ENCODE results near the gene ALDH1A2.

ALDH1A2 gene

GRCh38 chr15:57948351-57949289, 116.9 kb downstream of the ALDH1A2 start:
- Histone ChIP-seq H3K23ac (ENCODE audit: low read depth, low read length, poor library complexity) (no peak overlapping the region), H3K79me1 (ENCODE audit: low read depth, low read length) (no peaks in the 10 kb centered on the region), H3K4me2 (ENCODE audit: insufficient read depth, low read length, poor library complexity, severe bottlenecking) (no peak overlapping the region), H3K9me3 (replicated peaks in 1 of 2; ENCODE audit: control insufficient read depth in 2 of 2, insufficient read depth in 1 of 2, low read depth in 1 of 2, low read length in 2 of 2) (no peaks in the 10 kb centered on the region), H2AFZ (ENCODE audit: low read length) (no peak overlapping the region), H2BK120ac (ENCODE audit: low read depth, low read length) (no peak overlapping the region), H4K91ac (ENCODE audit: low read depth, low read length, poor library complexity) (no peak overlapping the region), H2BK5ac (ENCODE audit: low read length) (no peak overlapping the region), H3K18ac (ENCODE audit: low read length) (no peak overlapping the region), H3K27me3 (ENCODE audit: control insufficient read depth in 3 of 3, insufficient read depth in 3 of 3, low read depth in 1 of 3, low read length in 3 of 3) (peaks cover 0 to 2% (median 0%) of the 10 kb centered on the region in 3 experiments), H3K4me3 (ENCODE audit: low read length in 2 of 2) (no peak overlapping the region), H2AK5ac (ENCODE audit: low read depth, low read length) (no peak overlapping the region), H3K4me1 (ENCODE audit: control insufficient read depth in 2 of 2, insufficient read depth in 1 of 2, low read depth in 1 of 2, low read length in 2 of 2) (no peaks in the 10 kb centered on the region), H3K14ac (ENCODE audit: low read length) (no peak overlapping the region), H3K36me3 (replicated peaks in 1 of 2; ENCODE audit: control insufficient read depth in 2 of 2, insufficient read depth in 2 of 2, low read length in 2 of 2) (no peaks in the 10 kb centered on the region), H2BK12ac (ENCODE audit: low read length) (no peak overlapping the region), H3K4ac (ENCODE audit: low read length) (no peak overlapping the region), H2BK15ac (ENCODE audit: low read length) (no peak overlapping the region), H3K9ac (ENCODE audit: low read depth, low read length, poor library complexity) (no peak overlapping the region), H4K8ac (ENCODE audit: low read depth, low read length) (no peak overlapping the region), H3K27ac (replicated peaks; ENCODE audit: low read length) (no peak overlapping the region)
- no peak for DNase-seq (ENCODE audit: low spot score)
- WGBS, 2 donors (ENCODE audit: extremely low coverage in 2 of 2, insufficient read length in 2 of 2, insufficient replicate concordance in 1 of 2): no CpG with 5 or more reads among the region's 9 CpGs

- peaks cover 0 to 2% (median 0%) of the 10 kb centered on the region in 3 experiments for H3K27me3 ChIP-seq (ENCODE audit: control insufficient read depth in 3 of 3, insufficient read depth in 3 of 3, low read depth in 1 of 3, low read length in 3 of 3)
- H3K14ac ChIP-seq (ENCODE audit: low read length): no peak overlapping the region
- H2BK15ac ChIP-seq (ENCODE audit: low read length): no peak overlapping the region
- H3K4me1 ChIP-seq (ENCODE audit: control insufficient read depth in 2 of 2, insufficient read depth in 1 of 2, low read depth in 1 of 2, low read length in 2 of 2): no peaks in the 10 kb centered on the region
- no peak overlapping the region for H2AFZ ChIP-seq (ENCODE audit: low read length)
- no peak overlapping the region for H3K18ac ChIP-seq (ENCODE audit: low read length)
- H3K9me3 ChIP-seq (replicated peaks in 1 of 2; ENCODE audit: control insufficient read depth in 2 of 2, insufficient read depth in 1 of 2, low read depth in 1 of 2, low read length in 2 of 2): no peaks in the 10 kb centered on the region
- H3K36me3 ChIP-seq (replicated peaks in 1 of 2; ENCODE audit: control insufficient read depth in 2 of 2, insufficient read depth in 2 of 2, low read length in 2 of 2): no peaks in the 10 kb centered on the region
- H2BK120ac ChIP-seq (ENCODE audit: low read depth, low read length): no peak overlapping the region
- H2BK12ac ChIP-seq (ENCODE audit: low read length): no peak overlapping the region
- DNase-seq (ENCODE audit: low spot score): no peak
- H4K8ac ChIP-seq (ENCODE audit: low read depth, low read length): no peak overlapping the region
- no peak overlapping the region for H3K4me3 ChIP-seq (ENCODE audit: low read length in 2 of 2)
- no peak overlapping the region for H2AK5ac ChIP-seq (ENCODE audit: low read depth, low read length)
- no peaks in the 10 kb centered on the region for H3K79me1 ChIP-seq (ENCODE audit: low read depth, low read length)
- H2BK5ac ChIP-seq (ENCODE audit: low read length): no peak overlapping the region
- H3K4me2 ChIP-seq (ENCODE audit: insufficient read depth, low read length, poor library complexity, severe bottlenecking): no peak overlapping the region
- H3K27ac ChIP-seq (replicated peaks; ENCODE audit: low read length): no peak overlapping the region
- no peak overlapping the region for H3K23ac ChIP-seq (ENCODE audit: low read depth, low read length, poor library complexity)
- no peak overlapping the region for H3K9ac ChIP-seq (ENCODE audit: low read depth, low read length, poor library complexity)
- H4K91ac ChIP-seq (ENCODE audit: low read depth, low read length, poor library complexity): no peak overlapping the region
- H3K4ac ChIP-seq (ENCODE audit: low read length): no peak overlapping the region
- no CpG with 5 or more reads among the region's 3 CpGs for WGBS, 2 donors (ENCODE audit: extremely low coverage in 2 of 2, insufficient read length in 2 of 2, insufficient replicate concordance in 1 of 2)
Observed at GRCh38 chr15:57947781-57948180, 117.7 kb downstream of the ALDH1A2 start.

GRCh38 chr15:57947282-57947681, 118.2 kb downstream of the ALDH1A2 start:
- peak overlapping the region in 1 of 2 donors; percentile 31 for H3K4me3 ChIP-seq (ENCODE audit: low read length in 2 of 2)
- no peak overlapping the region for H3K23ac ChIP-seq (ENCODE audit: low read depth, low read length, poor library complexity)
- no peak overlapping the region for H3K9ac ChIP-seq (ENCODE audit: low read depth, low read length, poor library complexity)
- no peak overlapping the region for H4K91ac ChIP-seq (ENCODE audit: low read depth, low read length, poor library complexity)
- no peak overlapping the region for H4K8ac ChIP-seq (ENCODE audit: low read depth, low read length)
- no peak overlapping the region for H2BK120ac ChIP-seq (ENCODE audit: low read depth, low read length)
- no peak overlapping the region for H3K27ac ChIP-seq (replicated peaks; ENCODE audit: low read length)
- H3K4me2 ChIP-seq (ENCODE audit: insufficient read depth, low read length, poor library complexity, severe bottlenecking): no peak overlapping the region
- no peak overlapping the region for H2BK15ac ChIP-seq (ENCODE audit: low read length)
- DNase-seq (ENCODE audit: low spot score): no peak
- no peak overlapping the region for H3K4ac ChIP-seq (ENCODE audit: low read length)
- no peaks in the 10 kb centered on the region for H3K4me1 ChIP-seq (ENCODE audit: control insufficient read depth in 2 of 2, insufficient read depth in 1 of 2, low read depth in 1 of 2, low read length in 2 of 2)
- no peak overlapping the region for H2BK5ac ChIP-seq (ENCODE audit: low read length)
- peaks cover 0 to 2% (median 0%) of the 10 kb centered on the region in 3 experiments for H3K27me3 ChIP-seq (ENCODE audit: control insufficient read depth in 3 of 3, insufficient read depth in 3 of 3, low read depth in 1 of 3, low read length in 3 of 3)
- H2AK5ac ChIP-seq (ENCODE audit: low read depth, low read length): no peak overlapping the region
- no CpG with 5 or more reads among the region's 4 CpGs for WGBS, 2 donors (ENCODE audit: extremely low coverage in 2 of 2, insufficient read length in 2 of 2, insufficient replicate concordance in 1 of 2)
- no peak overlapping the region for H3K14ac ChIP-seq (ENCODE audit: low read length)
- H2BK12ac ChIP-seq (ENCODE audit: low read length): no peak overlapping the region
- H3K79me1 ChIP-seq (ENCODE audit: low read depth, low read length): no peaks in the 10 kb centered on the region
- H3K36me3 ChIP-seq (replicated peaks in 1 of 2; ENCODE audit: control insufficient read depth in 2 of 2, insufficient read depth in 2 of 2, low read length in 2 of 2): no peaks in the 10 kb centered on the region
- H3K18ac ChIP-seq (ENCODE audit: low read length): no peak overlapping the region
- no peak overlapping the region for H2AFZ ChIP-seq (ENCODE audit: low read length)
- H3K9me3 ChIP-seq (replicated peaks in 1 of 2; ENCODE audit: control insufficient read depth in 2 of 2, insufficient read depth in 1 of 2, low read depth in 1 of 2, low read length in 2 of 2): no peaks in the 10 kb centered on the region

GRCh38 chr15:57946491-57947048, 118.9 kb downstream of the ALDH1A2 start:
- Histone ChIP-seq H4K8ac (ENCODE audit: low read depth, low read length) (no peak overlapping the region), H3K4me2 (ENCODE audit: insufficient read depth, low read length, poor library complexity, severe bottlenecking) (no peak overlapping the region), H2BK15ac (ENCODE audit: low read length) (no peak overlapping the region), H3K4ac (ENCODE audit: low read length) (no peak overlapping the region), H3K4me1 (ENCODE audit: control insufficient read depth in 2 of 2, insufficient read depth in 1 of 2, low read depth in 1 of 2, low read length in 2 of 2) (no peaks in the 10 kb centered on the region), H3K9me3 (replicated peaks in 1 of 2; ENCODE audit: control insufficient read depth in 2 of 2, insufficient read depth in 1 of 2, low read depth in 1 of 2, low read length in 2 of 2) (no peaks in the 10 kb centered on the region), H3K27me3 (ENCODE audit: control insufficient read depth in 3 of 3, insufficient read depth in 3 of 3, low read depth in 1 of 3, low read length in 3 of 3) (peaks cover 0 to 2% (median 0%) of the 10 kb centered on the region in 3 experiments), H3K27ac (replicated peaks; ENCODE audit: low read length) (no peak overlapping the region), H2AFZ (ENCODE audit: low read length) (no peak overlapping the region), H3K9ac (ENCODE audit: low read depth, low read length, poor library complexity) (no peak overlapping the region), H3K14ac (ENCODE audit: low read length) (no peak overlapping the region), H2BK12ac (ENCODE audit: low read length) (no peak overlapping the region), H2BK5ac (ENCODE audit: low read length) (no peak overlapping the region), H3K36me3 (replicated peaks in 1 of 2; ENCODE audit: control insufficient read depth in 2 of 2, insufficient read depth in 2 of 2, low read length in 2 of 2) (no peaks in the 10 kb centered on the region), H4K91ac (ENCODE audit: low read depth, low read length, poor library complexity) (no peak overlapping the region), H3K18ac (ENCODE audit: low read length) (no peak overlapping the region), H3K4me3 (ENCODE audit: low read length in 2 of 2) (no peak overlapping the region), H3K79me1 (ENCODE audit: low read depth, low read length) (no peaks in the 10 kb centered on the region), H2AK5ac (ENCODE audit: low read depth, low read length) (no peak overlapping the region), H3K23ac (ENCODE audit: low read depth, low read length, poor library complexity) (no peak overlapping the region), H2BK120ac (ENCODE audit: low read depth, low read length) (no peak overlapping the region)
- WGBS, 2 donors (ENCODE audit: extremely low coverage in 2 of 2, insufficient read length in 2 of 2, insufficient replicate concordance in 1 of 2): 100% methylated on average over 2 of the region's 3 CpGs; no CpG with 5 or more reads in 1 of the 2 donors
- no peak for DNase-seq (ENCODE audit: low spot score)

All from neuronal stem cell (in vitro differentiated cells).